HG02763 (cell line): ENCODE measurements around the gene GUCD1.
"Not testable (repeated sequence)": the region's sequence is repeated elsewhere in the genome, so short reads cannot be mapped to it uniquely, and the experiment has no call there.

Experiments
- ATAC-seq: cut with Tn5 transposase; IDR thresholded peaks from one replicate; pipeline ENCODE4 v1.9.1; 2021; ENCODE audit warnings: mild to moderate bottlenecking, moderate library complexity; ENCODE audit not compliant: unreplicated experiment

Gene GUCD1

DNA sequence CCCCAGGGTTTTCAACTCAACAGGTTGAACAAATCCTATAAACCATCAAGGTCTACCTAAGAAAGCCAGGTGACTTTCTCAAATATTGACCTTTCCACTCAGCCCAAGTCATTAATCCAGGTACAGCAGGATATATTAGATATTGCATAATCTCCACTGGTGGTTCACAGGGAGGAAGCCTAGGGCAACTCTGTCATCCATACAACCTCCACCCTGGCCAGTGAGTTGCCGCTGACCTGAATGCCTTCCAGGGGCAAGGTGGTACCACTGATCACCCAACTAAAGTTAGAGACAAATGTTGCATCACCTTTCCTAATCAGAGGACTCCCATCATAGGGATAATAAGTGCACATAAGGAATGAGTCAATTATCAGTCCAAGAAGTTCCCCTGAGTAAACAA is 22.9 kb downstream of the GUCD1 start:
- ATAC-seq: no peak

DNA sequence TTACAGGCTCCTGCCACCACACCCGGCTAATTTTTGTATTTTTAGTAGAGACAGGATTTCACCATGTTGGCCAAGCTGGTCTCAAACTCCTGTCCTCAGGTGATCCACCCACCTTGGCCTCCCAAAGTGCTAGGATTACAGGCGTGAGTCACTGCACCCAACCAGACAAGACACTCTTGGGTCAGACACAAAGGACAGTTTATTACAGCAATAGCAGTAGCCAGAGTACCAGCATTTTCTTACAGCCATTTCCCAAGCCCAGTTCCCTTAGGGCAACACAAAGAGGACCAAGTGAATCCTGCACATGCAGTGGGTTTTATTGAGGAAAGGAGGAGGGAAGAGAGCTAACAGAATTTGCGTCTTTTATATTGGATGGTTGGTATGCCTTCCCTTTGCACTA is 24.0 kb downstream of the GUCD1 start:
- not testable (repeated sequence) for ATAC-seq

DNA sequence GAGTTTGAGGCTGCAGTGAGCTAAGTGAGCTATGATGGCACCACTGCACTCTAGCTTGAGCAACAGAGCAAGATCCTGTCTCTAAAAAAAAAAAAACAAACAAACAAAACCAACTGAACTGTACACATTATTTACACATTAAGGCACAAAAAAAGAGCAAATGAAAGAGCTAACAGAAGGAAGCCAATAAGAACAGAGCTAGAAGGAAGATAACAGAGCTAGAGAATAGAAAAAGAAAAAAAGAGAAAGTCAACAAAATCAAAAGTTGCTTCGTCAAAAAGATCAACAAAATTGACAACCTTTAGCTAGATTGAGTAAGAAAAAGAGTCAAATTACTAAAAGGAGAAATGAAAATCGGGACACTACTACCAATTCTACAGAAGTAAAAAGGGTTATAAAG is 25.0 kb downstream of the GUCD1 start:
- ATAC-seq: no peak

DNA sequence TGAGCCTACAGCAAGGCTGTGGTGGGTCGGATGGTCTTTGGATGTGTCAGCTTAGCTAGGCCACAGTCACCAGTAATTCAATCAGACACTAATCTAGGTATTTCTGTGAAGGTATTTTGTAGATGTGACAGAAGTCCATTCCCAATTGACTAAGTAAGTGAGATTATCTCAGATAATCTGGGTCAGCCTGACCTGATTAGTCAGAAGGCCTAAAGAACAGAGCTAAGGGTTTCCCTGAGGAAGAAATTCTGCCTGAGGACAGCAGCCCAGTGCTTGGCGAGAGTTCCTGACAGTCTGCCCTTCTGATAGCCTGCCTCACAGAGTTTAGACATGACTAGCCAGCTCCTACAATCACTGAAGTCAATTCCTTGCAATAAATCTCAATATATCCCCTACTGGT is 28.7 kb downstream of the GUCD1 start:
- ATAC-seq: no peak

DNA sequence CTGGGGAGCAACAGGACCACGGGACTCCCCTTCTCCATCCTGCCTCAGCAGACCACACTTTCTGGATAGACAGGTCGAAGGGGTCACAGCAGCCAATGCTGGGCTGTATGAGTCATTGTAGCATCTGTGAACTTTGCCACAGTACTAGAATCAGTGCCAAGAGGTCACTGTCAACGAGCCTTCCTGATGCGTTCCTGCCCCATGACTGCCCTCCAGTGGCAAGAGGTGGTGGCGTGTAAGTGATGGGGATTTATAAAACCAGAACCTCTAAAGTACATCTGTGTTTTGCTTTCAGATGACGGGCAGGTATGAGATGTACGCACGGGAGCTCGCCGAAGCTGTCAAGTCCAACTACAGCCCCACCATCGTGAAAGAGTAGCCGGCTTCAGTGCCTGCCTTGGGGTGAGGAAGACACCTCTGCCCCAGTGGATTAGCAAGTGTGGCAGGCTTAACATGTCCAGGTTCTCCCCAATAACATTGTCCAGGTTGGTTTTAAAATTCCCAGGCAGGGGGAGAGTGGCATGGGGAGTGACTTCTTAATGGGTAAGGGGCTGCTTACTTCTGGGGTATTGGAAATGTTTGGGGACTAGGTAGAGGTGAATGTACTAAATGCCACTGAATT is 29.4 kb downstream of the GUCD1 start:
- ATAC-seq: peak; percentile 67

DNA sequence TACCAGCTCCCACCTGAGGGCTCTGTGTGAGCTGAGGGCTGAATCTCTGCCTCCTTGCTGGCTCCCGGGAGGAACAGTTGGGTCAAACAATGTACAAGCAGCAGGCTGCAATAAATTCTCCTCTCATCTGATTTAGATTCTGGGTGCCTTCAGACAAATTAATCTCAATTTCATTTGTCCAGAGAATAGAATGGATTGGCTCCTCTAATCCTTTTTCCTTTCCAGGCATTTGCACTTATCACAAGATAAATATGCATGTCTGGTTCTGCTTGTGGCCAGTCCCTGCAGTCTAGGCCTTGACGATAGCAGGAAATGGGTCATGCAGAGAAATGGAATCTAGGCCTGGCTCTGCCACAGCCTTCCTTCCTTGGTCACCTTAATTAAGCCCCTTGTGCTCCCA is 31.1 kb downstream of the GUCD1 start:
- no peak for ATAC-seq

DNA sequence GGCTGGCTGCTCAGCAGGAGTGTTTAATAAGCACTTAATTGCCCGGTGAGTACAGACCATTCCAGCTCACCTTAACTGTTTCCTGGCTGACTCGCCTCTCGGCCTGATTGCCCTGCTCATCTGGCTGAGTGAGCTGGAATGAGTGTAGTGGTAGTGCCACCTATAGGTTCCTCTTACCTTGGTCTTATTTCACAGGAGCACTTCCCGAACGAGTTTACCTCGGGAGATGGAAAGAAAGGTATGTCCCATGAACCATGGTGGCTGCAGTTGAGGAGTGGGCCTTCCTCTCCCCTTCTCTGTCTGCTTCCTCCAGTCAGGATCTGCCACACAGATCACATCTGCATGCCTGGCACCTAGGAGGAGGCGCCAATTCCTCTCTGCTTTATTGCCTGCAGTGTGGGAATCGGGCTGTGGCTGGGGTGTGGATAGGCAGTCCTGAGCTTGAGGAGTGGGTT is 33.1 kb downstream of the GUCD1 start:
- ATAC-seq: no peak

DNA sequence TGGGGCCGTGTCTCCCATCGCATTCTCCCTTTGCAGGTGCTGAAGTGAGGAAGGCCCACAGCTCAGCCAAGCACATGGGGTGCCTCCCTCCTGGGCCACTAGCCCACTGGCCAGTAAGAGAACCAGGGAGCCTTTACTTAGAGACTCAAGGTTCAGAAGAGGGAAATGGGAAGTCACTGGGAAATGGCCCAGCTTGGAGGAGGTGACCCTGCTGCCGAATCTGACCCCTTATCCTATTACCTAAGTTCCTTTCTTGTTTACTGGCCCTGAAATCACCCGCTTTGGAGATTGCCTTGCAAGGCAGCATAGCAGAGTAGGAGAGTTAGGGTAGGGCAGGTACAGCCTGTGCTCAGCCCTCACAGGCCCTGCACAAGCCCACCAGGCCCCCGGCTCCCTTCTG is 35.4 kb downstream of the GUCD1 start:
- no peak for ATAC-seq

DNA sequence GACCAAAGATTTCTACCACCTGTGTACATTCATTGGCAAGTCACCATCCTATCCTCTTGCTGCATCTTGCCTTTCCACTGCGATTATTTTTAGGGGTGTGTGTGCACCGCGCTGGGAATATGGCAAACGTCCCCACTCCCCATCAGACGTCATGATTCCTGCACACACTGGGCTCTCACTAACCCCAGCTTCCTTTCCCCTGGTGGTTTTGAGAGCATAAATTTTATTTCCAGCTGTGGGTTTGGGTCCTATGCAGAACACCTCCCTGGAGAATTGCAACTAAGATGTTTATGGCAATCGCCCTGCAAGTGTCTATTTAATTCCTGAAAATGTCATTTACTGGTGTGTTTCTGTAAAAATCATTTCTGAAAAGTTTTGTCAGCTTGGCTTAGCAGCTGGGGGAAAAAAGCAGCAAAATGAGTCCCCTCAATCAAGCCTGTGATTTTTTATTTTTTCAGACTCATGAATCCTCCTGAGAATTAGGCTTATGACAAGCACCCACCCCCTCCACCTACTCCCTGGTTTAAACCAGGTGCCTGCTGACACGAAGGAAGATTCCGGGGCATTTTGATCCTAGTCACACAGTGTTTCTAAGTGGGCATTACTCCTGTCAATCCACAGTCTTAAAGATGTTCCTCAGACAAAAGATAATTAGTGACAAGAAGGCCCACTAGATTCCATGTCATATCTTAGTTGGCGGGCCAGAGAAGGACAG is 36.0 kb downstream of the GUCD1 start:
- ATAC-seq: no peak

DNA sequence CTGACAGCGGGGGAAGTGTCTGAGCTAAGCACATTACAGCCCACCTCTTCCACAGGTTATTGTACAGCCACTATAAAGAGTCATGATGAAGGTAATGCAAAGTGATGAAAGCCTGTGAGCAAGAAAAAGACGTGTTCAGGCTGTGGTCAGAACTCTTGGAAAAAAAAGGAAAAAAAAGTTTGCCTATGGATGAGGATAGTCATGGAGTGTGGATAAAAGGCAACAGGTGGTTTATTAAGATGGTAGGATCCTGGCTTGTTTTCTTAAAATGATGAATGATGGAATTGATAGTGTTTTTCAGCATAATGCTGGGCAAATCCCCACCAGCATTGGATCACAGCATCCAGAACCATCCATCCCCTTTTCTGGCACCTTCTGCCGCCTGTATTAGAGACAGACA is 36.7 kb downstream of the GUCD1 start:
- ATAC-seq: no peak

DNA sequence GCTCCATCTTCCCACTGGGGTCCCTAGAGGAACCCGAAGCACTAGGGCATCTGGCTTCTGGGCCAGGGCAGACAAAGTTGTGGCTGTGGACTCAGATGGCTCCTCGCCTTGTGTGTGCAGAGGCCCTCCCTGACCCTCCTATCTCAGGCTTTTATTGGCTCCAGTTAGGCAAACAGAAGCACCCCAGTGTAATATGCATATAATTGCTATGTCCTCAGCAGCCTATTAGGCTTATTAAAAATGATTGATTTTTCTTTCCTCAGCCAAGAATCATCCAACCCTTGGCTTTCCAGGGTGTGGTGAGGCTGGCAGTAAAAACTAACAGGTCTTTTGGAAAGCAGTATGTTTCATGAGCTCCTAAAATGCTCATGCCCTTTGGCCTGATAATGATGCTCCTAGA is 37.5 kb downstream of the GUCD1 start:
- ATAC-seq: no peak

DNA sequence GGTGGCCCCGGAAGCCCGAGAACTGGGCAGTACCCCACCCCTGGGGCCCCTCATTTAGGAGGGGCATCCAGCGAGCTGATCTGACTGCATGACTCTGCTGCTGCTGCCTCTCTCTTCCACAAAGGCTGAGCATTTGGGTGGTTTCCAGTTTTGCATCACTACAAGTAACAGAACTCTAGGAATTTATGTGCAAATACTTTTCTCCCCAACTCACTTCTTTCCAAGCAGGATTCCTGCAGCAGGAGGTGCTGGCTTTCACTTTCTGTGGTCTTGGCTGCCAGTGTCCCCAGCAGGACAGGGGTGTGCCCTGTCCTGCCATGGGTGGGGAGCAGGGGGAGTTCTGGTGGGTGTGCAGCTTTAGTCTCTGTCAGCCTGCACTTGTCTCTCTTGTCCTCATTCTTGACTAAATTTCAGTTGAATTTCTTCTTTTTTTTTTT is 38.6 kb downstream of the GUCD1 start:
- ATAC-seq: no peak

DNA sequence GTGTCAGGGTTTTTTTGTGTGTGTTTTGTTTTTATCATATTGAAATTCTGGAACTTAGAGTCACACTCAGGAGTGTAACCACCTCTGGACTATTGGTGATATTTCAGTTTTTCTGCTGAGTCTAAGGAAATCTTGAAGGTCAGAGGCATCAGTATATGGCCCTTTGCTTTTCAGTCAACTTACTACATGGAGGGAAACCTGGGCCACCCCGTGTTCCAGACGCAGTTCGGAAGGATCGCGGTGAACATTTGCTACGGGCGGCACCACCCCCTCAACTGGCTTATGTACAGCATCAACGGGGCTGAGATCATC is 40.0 kb downstream of the GUCD1 start:
- ATAC-seq: no peak

DNA sequence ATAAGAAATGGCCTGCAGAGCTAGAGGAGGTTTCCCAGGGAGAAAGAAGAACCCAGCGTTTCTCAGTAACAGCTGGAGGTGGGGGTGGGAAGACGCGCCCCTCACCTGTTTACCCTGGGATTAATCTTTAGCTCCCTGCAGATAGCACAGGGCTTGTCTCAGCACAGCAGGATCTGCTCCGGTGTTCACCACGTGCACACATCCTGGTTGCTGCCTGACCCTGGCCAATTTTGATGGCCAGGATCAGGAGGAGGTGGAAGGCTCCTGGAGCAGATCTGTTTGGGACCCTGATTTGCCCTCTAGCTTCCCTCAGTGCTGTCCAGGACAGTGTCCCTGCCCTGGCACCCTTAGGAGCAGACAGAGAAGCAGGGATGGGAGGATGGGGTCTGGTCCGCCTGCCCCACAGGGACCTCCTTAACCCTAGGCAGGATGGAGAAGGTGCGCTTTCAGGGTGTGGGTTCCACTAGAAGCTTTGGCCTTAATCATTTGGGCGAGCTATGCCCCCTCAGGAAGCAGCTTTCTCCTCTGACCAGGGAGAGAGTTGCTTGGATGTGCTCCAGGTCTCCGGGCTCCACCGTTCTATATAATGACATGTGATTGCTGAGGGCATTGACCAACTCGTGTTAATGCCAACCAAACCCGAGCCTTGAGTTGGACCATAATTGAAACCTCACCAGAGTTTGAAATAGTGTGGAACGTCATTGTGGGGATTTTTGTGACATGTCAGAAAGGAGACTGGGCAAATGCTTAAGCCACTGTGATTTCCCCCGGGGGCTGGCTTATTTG is 40.5 kb downstream of the GUCD1 start:
- no peak for ATAC-seq

DNA sequence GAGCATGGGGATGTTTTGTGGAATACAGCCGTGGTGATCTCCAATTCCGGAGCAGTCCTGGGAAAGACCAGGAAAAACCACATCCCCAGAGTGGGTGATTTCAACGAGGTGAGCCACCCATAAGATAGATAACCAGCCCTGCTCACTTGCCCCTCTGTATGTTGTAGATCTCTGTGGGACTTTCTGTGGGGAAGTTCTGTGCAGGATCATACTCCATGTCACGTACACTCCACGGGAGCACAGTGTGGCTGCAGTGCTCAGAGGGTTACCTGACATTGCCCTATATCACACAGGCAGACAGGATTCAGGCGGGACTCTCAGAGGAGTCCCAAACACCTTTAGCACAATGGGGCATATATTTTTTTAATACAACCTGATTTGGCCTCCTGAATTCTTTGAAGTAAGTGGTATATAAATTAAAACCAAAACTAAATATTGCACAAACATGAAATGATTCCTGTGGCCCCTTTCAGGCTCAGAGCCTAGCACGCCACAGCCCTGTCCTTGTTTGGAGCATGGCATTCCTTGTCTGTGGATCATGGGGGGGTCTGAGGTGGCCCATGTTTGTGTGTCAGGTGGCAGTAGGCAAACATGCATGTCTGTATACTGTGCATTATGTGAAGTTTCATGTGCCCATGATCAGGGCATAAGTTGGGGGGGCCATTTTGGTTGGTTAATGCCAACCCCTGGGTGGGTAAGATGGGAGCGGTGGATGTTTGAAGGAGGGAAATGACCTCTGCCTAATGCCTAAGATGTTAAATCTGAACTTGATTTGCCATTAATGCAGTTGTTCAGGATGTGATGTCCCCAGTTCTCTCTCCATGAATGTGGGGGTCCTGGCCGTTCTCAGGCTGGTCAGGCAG is 41.3 kb downstream of the GUCD1 start:
- ATAC-seq: no peak

DNA sequence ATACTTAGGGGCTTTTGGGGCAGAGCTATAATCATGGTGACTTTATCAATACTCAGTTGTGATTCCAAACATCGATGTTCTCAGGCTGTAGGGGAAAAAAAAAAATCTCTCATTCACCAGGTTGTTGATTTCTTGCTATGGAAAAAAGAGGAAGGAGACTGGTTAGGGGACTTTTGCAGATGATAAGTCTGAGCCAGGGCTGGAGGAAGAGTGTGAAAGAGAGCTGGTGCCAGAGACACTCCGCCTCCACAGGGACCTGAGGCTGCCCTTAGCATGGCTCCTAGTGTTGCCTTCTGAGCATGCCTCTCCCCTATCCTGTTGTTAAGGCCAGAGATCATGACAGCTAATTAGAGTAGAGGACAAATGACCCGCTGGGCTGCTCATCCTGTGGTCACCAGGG is 42.9 kb downstream of the GUCD1 start:
- no peak for ATAC-seq

DNA sequence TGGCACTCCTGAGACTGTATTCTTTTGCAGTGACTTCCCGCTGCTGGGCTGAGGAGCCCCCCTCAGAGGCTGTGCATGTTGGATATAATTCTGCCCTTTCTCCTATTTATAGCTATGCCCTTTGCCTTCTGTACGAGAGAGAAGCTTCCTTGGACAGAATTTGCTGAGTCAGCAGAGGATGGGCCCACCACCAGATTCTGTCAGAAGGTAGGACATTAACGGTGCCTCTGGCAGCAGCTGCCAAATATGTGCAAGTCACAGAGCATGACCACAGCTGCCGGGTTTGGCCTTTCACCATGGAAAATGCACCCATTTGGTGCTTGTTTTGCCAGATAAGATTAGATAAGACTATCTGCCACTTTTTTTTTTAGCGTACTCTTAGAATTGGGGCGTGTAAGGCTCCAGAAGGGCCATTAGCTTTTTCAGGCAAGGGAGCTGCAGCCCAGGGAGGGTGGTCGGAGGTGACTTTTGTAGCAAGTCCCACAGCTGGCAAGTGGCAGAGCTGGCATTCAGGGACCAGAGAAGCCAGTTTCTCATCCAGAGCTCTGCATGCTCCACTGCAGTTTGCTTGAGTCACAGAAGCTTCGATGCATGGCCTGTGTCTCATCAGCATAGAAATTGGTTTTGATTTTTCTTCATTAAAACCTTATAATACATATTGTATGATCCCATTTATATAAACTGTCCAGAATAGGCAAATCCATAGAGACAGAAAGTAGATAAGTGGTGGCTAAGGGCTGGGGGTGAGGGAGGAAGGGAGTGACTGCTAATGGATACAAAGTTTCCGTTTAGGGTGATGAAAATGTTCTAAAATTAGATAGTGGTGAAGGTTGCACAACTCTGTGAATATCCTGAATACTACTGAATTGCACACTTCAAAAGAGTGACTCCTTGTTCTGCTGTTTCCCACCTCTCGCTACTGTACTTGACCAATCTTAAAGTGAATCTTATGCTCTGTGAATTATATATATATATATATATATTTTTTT is 44.0 kb downstream of the GUCD1 start:
- no peak for ATAC-seq

DNA sequence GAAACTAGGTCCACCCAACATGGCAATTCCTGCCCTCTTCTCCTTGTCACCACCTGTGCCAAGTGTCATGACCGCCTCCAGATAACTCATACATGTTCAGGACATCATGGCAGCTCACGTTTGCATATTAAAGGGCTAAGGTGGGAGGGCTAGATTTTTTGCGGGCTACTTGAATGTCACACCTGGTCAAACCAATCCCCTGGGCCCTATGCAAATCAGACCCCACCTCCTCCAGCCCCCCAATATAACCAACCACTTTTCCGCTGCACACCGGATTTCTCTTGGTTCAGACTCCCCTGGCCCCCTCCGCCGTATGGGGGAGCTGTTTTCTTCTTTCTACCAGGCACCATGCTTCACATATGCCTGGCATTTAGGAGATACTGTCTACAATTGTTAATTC is 47.2 kb downstream of the GUCD1 start:
- ATAC-seq: no peak

DNA sequence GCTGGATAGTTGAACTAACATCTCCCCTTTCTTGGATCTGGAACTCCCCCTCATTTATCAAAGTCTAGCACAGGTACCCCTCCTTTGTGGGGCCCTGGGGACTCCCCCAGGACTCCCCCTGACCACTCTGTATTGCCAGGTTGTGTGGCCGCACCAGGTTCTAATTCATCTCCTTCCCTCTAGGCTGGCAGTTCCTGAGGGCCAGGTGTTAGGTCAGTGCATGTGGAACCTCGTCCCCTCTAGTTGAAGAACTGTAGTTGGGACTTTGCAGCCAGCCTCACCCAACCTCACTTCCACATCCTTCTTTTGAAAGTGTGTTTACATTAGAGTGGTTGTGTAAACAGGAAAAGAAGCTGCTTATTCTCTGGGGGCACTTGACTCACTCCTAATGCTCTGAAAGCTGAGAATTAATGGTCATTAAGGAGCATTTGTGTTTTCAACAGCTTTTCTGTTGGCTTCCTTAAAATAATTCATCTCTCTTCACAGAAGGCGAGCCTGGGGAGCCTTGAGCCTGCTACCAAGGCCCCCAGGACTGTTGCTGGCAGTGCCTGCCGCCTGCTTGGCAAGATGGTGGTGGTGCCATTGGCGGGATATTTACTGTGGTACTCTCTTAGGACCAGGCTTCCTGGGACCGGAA is 48.0 kb downstream of the GUCD1 start:
- no peak for ATAC-seq
